SK-N-SH treated with all-trans-retinoic acid at 6 μM for 48 hours (cell line): Measurements from ENCODE around the gene MYDGF.

Experiments used
- ATAC-seq: fragments of 200-7000 bp; cut with Tn5 transposase; 3 replicates; pipeline ENCODE4 v1.9.1; 2020; ENCODE audit warnings: mild to moderate bottlenecking, moderate library complexity
- ARNTL ChIP-seq: fragments of 450-650 bp; formaldehyde crosslinking; IDR thresholded peaks from 2 replicates; pipeline ENCODE4 v1.5.0; 2020; ENCODE audit warnings: low read depth, mild to moderate bottlenecking, moderate library complexity, borderline replicate concordance
- BACH2 ChIP-seq: fragments of 250-450 bp; sonication (Bioruptor Pico); IDR thresholded peaks from 2 replicates; pipeline ENCODE4 v1.9.0; 2021; ENCODE audit warnings: mild to moderate bottlenecking, borderline replicate concordance
- CSDC2 ChIP-seq: fragments of 250-450 bp; sonication (Bioruptor Pico); IDR thresholded peaks from 2 replicates; pipeline ENCODE4 v1.5.0; 2020; ENCODE audit warnings: mild to moderate bottlenecking, moderate library complexity
- ESRRG ChIP-seq: fragments of 250-450 bp; sonication (Bioruptor Pico); IDR thresholded peaks from 2 replicates; pipeline ENCODE4 v1.6.1; 2021; ENCODE audit warnings: mild to moderate bottlenecking
- GLIS3 ChIP-seq: fragments of 250-450 bp; sonication (Bioruptor Pico); IDR thresholded peaks from 2 replicates; pipeline ENCODE4 v1.5.0; 2020; ENCODE audit warnings: mild to moderate bottlenecking, moderate library complexity
- ISL1 ChIP-seq: fragments of 250-450 bp; sonication (Bioruptor Pico); IDR thresholded peaks from 2 replicates; pipeline ENCODE4 v2.1.2; 2022; ENCODE audit warnings: mild to moderate bottlenecking, moderate library complexity
- PPARA ChIP-seq: fragments of 250-450 bp; sonication (Bioruptor Pico); IDR thresholded peaks from 2 replicates; pipeline ENCODE4 v1.5.0; 2020; ENCODE audit warnings: mild to moderate bottlenecking, borderline replicate concordance
- RARB ChIP-seq: fragments of 250-450 bp; sonication (Bioruptor Pico); IDR thresholded peaks from 2 replicates; pipeline ENCODE4 v1.8.0; 2021; ENCODE audit warnings: mild to moderate bottlenecking, moderate library complexity
- SNAI2 ChIP-seq: fragments of 250-450 bp; sonication (Bioruptor Pico); IDR thresholded peaks from 2 replicates; pipeline ENCODE4 v1.5.0; 2020; ENCODE audit warnings: mild to moderate bottlenecking, moderate library complexity
- TCF4 ChIP-seq: fragments of 250-450 bp; sonication (Bioruptor Pico); IDR thresholded peaks from 2 replicates; pipeline ENCODE4 v1.8.0; 2021; ENCODE audit warnings: mild to moderate bottlenecking, moderate library complexity, borderline replicate concordance
- TOX ChIP-seq: fragments of 250-450 bp; sonication (Bioruptor Pico); IDR thresholded peaks from 2 replicates; pipeline ENCODE4 v1.8.0; 2021; ENCODE audit warnings: mild to moderate bottlenecking, moderate library complexity, borderline replicate concordance
- ZC3H10 ChIP-seq: fragments of 250-450 bp; sonication (Bioruptor Pico); IDR thresholded peaks from 2 replicates; pipeline ENCODE4 v1.5.1; 2021; ENCODE audit warnings: mild to moderate bottlenecking, moderate library complexity
- ZFP3 ChIP-seq: fragments of 250-450 bp; sonication (Bioruptor Pico); IDR thresholded peaks from 2 replicates; pipeline ENCODE4 v1.5.0; 2020; ENCODE audit warnings: mild to moderate bottlenecking, moderate library complexity
- ZFP30 ChIP-seq: fragments of 450-650 bp; formaldehyde crosslinking; IDR thresholded peaks from 2 replicates; pipeline ENCODE4 v1.5.0; 2022; ENCODE audit warnings: mild to moderate bottlenecking, moderate library complexity
- ZNF8 ChIP-seq: fragments of 450-650 bp; formaldehyde crosslinking; IDR thresholded peaks from 2 replicates; pipeline ENCODE4 v1.5.0; 2020; ENCODE audit warnings: mild to moderate bottlenecking, moderate library complexity
- TF ChIP-seq, protein P1 (sequence below): fragments of 250-450 bp; sonication (Bioruptor Pico); IDR thresholded peaks from 2 replicates; pipeline ENCODE4 v1.8.0; 2020; ENCODE audit warnings: mild to moderate bottlenecking, moderate library complexity, borderline replicate concordance
- TF ChIP-seq, protein P2 (sequence below): fragments of 250-450 bp; sonication (Bioruptor Pico); IDR thresholded peaks from 2 replicates; pipeline ENCODE4 v1.5.0; 2020; ENCODE audit warnings: mild to moderate bottlenecking, moderate library complexity
- TF ChIP-seq, protein P3 (sequence below): fragments of 250-450 bp; sonication (Bioruptor Pico); IDR thresholded peaks from 2 replicates; pipeline ENCODE4 v1.5.1; 2021; ENCODE audit warnings: mild to moderate bottlenecking, moderate library complexity
- TF ChIP-seq, protein P4 (sequence below): fragments of 250-450 bp; sonication (Bioruptor Pico); IDR thresholded peaks from 2 replicates; pipeline ENCODE4 v1.5.1; 2020; ENCODE audit warnings: low read depth, mild to moderate bottlenecking, moderate library complexity
- TF ChIP-seq, protein P5 (sequence below): fragments of 250-450 bp; sonication (Bioruptor Pico); IDR thresholded peaks from 2 replicates; pipeline ENCODE4 v1.8.0; 2021; ENCODE audit warnings: low read depth, mild to moderate bottlenecking, moderate library complexity, borderline replicate concordance

The MYDGF gene

DNA sequence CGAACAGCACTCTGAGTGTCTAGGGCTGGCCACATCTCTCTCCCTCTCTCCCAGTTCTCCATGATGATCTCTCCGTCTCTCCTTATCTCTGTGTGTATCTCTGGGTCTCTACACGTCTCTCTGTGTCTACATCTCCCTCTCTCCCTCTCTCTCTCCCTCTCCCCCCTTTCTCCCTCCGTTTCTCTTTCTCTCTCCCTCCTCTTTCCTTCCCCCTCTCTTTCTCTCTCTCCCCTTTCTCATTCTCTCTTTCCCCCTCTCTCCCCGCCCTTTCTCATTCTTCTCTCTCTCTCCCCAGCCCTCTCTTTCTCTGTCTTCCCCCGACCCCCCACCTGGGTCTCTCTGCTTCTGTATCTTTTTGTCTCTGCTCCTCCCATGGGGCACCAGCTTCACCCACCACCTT lies 52.1 kb downstream of the MYDGF start:
- no peak for ATAC-seq
- TF ChIP-seq, protein P1, sequence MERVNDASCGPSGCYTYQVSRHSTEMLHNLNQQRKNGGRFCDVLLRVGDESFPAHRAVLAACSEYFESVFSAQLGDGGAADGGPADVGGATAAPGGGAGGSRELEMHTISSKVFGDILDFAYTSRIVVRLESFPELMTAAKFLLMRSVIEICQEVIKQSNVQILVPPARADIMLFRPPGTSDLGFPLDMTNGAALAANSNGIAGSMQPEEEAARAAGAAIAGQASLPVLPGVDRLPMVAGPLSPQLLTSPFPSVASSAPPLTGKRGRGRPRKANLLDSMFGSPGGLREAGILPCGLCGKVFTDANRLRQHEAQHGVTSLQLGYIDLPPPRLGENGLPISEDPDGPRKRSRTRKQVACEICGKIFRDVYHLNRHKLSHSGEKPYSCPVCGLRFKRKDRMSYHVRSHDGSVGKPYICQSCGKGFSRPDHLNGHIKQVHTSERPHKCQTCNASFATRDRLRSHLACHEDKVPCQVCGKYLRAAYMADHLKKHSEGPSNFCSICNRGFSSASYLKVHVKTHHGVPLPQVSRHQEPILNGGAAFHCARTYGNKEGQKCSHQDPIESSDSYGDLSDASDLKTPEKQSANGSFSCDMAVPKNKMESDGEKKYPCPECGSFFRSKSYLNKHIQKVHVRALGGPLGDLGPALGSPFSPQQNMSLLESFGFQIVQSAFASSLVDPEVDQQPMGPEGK, result no peak
- TF ChIP-seq ISL1 (CRISPR knock-in tag), result no peak
- TF ChIP-seq TCF4 (CRISPR knock-in tag), result no peak
- no peak for TF ChIP-seq ZC3H10 (CRISPR knock-in tag)
- no peak for TF ChIP-seq BACH2 (CRISPR knock-in tag)

DNA sequence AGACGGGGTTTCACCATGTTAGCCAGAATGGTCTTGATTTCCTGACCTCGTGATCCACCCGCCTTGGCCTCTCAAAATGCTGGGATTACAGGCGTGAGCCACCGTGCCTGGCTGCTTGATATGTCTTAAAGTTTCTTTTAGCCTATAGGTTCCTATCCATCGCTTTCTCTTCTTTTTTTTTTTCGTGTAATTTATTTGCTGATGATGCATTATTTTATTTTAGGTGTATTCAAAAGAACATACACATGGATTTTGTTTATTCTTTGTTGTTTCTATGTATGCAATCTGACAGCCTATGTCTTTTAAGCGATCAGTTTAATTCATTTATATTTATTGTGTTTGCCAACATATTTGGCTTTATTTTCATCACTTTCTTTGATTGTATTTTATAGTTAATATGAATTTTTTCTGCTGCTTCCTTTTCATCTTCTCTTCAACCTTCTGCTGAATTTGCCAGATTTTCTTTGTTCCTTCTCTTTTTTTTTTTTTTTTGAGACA lies 56.8 kb downstream of the MYDGF start:
- no peak for ATAC-seq
- TF ChIP-seq ZNF8 (CRISPR knock-in tag) (no peak), ZFP3 (CRISPR knock-in tag) (no peak), PPARA (CRISPR knock-in tag) (no peak), SNAI2 (no peak), ARNTL (CRISPR knock-in tag) (no peak), ZC3H10 (CRISPR knock-in tag) (no peak), RARB (CRISPR knock-in tag) (no peak), BACH2 (CRISPR knock-in tag) (no peak), ZFP30 (CRISPR knock-in tag) (no peak), TOX (CRISPR knock-in tag) (no peak), ISL1 (CRISPR knock-in tag) (no peak), CSDC2 (no peak), ESRRG (no peak), GLIS3 (CRISPR knock-in tag) (no peak)
- TF ChIP-seq, protein P2, sequence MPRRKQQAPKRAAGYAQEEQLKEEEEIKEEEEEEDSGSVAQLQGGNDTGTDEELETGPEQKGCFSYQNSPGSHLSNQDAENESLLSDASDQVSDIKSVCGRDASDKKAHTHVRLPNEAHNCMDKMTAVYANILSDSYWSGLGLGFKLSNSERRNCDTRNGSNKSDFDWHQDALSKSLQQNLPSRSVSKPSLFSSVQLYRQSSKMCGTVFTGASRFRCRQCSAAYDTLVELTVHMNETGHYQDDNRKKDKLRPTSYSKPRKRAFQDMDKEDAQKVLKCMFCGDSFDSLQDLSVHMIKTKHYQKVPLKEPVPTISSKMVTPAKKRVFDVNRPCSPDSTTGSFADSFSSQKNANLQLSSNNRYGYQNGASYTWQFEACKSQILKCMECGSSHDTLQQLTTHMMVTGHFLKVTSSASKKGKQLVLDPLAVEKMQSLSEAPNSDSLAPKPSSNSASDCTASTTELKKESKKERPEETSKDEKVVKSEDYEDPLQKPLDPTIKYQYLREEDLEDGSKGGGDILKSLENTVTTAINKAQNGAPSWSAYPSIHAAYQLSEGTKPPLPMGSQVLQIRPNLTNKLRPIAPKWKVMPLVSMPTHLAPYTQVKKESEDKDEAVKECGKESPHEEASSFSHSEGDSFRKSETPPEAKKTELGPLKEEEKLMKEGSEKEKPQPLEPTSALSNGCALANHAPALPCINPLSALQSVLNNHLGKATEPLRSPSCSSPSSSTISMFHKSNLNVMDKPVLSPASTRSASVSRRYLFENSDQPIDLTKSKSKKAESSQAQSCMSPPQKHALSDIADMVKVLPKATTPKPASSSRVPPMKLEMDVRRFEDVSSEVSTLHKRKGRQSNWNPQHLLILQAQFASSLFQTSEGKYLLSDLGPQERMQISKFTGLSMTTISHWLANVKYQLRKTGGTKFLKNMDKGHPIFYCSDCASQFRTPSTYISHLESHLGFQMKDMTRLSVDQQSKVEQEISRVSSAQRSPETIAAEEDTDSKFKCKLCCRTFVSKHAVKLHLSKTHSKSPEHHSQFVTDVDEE, result no peak
- TF ChIP-seq, protein P1, result no peak
- TF ChIP-seq, protein P3, sequence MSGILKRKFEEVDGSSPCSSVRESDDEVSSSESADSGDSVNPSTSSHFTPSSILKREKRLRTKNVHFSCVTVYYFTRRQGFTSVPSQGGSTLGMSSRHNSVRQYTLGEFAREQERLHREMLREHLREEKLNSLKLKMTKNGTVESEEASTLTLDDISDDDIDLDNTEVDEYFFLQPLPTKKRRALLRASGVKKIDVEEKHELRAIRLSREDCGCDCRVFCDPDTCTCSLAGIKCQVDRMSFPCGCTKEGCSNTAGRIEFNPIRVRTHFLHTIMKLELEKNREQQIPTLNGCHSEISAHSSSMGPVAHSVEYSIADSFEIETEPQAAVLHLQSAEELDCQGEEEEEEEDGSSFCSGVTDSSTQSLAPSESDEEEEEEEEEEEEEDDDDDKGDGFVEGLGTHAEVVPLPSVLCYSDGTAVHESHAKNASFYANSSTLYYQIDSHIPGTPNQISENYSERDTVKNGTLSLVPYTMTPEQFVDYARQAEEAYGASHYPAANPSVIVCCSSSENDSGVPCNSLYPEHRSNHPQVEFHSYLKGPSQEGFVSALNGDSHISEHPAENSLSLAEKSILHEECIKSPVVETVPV (CRISPR knock-in tag), result no peak
- TF ChIP-seq, protein P4, sequence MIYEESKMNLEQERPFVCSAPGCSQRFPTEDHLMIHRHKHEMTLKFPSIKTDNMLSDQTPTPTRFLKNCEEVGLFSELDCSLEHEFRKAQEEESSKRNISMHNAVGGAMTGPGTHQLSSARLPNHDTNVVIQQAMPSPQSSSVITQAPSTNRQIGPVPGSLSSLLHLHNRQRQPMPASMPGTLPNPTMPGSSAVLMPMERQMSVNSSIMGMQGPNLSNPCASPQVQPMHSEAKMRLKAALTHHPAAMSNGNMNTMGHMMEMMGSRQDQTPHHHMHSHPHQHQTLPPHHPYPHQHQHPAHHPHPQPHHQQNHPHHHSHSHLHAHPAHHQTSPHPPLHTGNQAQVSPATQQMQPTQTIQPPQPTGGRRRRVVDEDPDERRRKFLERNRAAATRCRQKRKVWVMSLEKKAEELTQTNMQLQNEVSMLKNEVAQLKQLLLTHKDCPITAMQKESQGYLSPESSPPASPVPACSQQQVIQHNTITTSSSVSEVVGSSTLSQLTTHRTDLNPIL, result no peak
- TF ChIP-seq, protein P5, sequence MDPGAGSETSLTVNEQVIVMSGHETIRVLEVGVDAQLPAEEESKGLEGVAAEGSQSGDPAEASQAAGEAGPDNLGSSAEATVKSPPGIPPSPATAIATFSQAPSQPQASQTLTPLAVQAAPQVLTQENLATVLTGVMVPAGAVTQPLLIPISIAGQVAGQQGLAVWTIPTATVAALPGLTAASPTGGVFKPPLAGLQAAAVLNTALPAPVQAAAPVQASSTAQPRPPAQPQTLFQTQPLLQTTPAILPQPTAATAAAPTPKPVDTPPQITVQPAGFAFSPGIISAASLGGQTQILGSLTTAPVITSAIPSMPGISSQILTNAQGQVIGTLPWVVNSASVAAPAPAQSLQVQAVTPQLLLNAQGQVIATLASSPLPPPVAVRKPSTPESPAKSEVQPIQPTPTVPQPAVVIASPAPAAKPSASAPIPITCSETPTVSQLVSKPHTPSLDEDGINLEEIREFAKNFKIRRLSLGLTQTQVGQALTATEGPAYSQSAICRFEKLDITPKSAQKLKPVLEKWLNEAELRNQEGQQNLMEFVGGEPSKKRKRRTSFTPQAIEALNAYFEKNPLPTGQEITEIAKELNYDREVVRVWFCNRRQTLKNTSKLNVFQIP (CRISPR knock-in tag), result no peak
